ENCODE measurements around the gene ADPRHL1. TPM values are rescaled to one million over a fixed set of nuclear protein-coding genes. Genes with fewer than 3 reads are reported as not detected.

ADPRHL1 gene
- total RNA-seq, 2 donors from 2014 or later, result 0.21 to 0.94 TPM

- H3K4me3 Mint-ChIP-seq, result no peak overlapping the region
- DNase-seq, result no peak
- no peaks in the 10 kb centered on the region for H3K4me1 Mint-ChIP-seq
These were observed 22.7 kb downstream of the ADPRHL1 start for GRCh38 chr13:113430378-113431110.

GRCh38 chr13:113429608-113429985 lies 23.7 kb downstream of the ADPRHL1 start:
- no peaks in the 10 kb centered on the region for H3K9me3 ChIP-seq (ENCODE audit: control insufficient read depth, low read length, poor library complexity, severe bottlenecking)
- Mint-ChIP-seq H3K27ac (no peak overlapping the region), H3K4me3 (no peak overlapping the region), H3K36me3 (ENCODE audit: low read depth) (peaks cover 2% of the 10 kb centered on the region), H3K27me3 (no peaks in the 10 kb centered on the region), H3K4me1 (no peaks in the 10 kb centered on the region)
- no peak for DNase-seq
- no peak for ATAC-seq

More at GRCh38 chr13:113430378-113431110, 22.7 kb downstream of the ADPRHL1 start:
- Mint-ChIP-seq H3K27ac (no peak overlapping the region), H3K27me3 (no peaks in the 10 kb centered on the region), H3K36me3 (ENCODE audit: low read depth) (peaks cover 2% of the 10 kb centered on the region)
- no peaks in the 10 kb centered on the region for H3K9me3 ChIP-seq (ENCODE audit: control insufficient read depth, low read length, poor library complexity, severe bottlenecking)
- ATAC-seq, result no peak

- no peak for ATAC-seq
- Mint-ChIP-seq H3K27me3 (no peaks in the 10 kb centered on the region), H3K4me3 (no peak overlapping the region), H3K27ac (no peak overlapping the region), H3K36me3 (ENCODE audit: low read depth) (peaks cover 2% of the 10 kb centered on the region), H3K4me1 (no peaks in the 10 kb centered on the region)
- DNase-seq, result no peak
- H3K9me3 ChIP-seq (ENCODE audit: control insufficient read depth, low read length, poor library complexity, severe bottlenecking), result no peaks in the 10 kb centered on the region
These were observed 24.2 kb downstream of the ADPRHL1 start for GRCh38 chr13:113428871-113429607.

GRCh38 chr13:113428469-113428865 lies 24.8 kb downstream of the ADPRHL1 start:
- no peak overlapping the region for H3K4me3 Mint-ChIP-seq
- H3K27ac Mint-ChIP-seq, result no peak overlapping the region
- H3K4me1 Mint-ChIP-seq, result no peaks in the 10 kb centered on the region
- no peaks in the 10 kb centered on the region for H3K27me3 Mint-ChIP-seq
- no peak for ATAC-seq
- no peak for DNase-seq
- H3K9me3 ChIP-seq (ENCODE audit: control insufficient read depth, low read length, poor library complexity, severe bottlenecking), result no peaks in the 10 kb centered on the region
- peaks cover 2% of the 10 kb centered on the region for H3K36me3 Mint-ChIP-seq (ENCODE audit: low read depth)

GRCh38 chr13:113427562-113428468 lies 25.5 kb downstream of the ADPRHL1 start:
- no peak for DNase-seq
- H3K27ac Mint-ChIP-seq, result no peak overlapping the region

GRCh38 chr13:113426591-113426986 lies 26.7 kb downstream of the ADPRHL1 start:
- Mint-ChIP-seq H3K4me1 (no peaks in the 10 kb centered on the region), H3K27me3 (no peaks in the 10 kb centered on the region), H3K4me3 (no peak overlapping the region), H3K27ac (peak overlapping the region; percentile 49), H3K36me3 (ENCODE audit: low read depth) (peaks cover 2% of the 10 kb centered on the region)
- no peak for ATAC-seq
- DNase-seq, result no peak
- no peaks in the 10 kb centered on the region for H3K9me3 ChIP-seq (ENCODE audit: control insufficient read depth, low read length, poor library complexity, severe bottlenecking)

More at GRCh38 chr13:113427562-113428468, 25.5 kb downstream of the ADPRHL1 start:
- Mint-ChIP-seq H3K36me3 (ENCODE audit: low read depth) (peaks cover 2% of the 10 kb centered on the region), H3K27me3 (no peaks in the 10 kb centered on the region), H3K4me3 (no peak overlapping the region), H3K4me1 (no peaks in the 10 kb centered on the region)
- no peak for ATAC-seq
- no peaks in the 10 kb centered on the region for H3K9me3 ChIP-seq (ENCODE audit: control insufficient read depth, low read length, poor library complexity, severe bottlenecking)

- H3K36me3 Mint-ChIP-seq (ENCODE audit: low read depth), result peaks cover 2% of the 10 kb centered on the region
- H3K4me3 Mint-ChIP-seq, result no peak overlapping the region
- no peaks in the 10 kb centered on the region for H3K9me3 ChIP-seq (ENCODE audit: control insufficient read depth, low read length, poor library complexity, severe bottlenecking)
- no peak overlapping the region for H3K27ac Mint-ChIP-seq
- DNase-seq (no peak), ATAC-seq (no peak)
- no peaks in the 10 kb centered on the region for H3K4me1 Mint-ChIP-seq
- no peaks in the 10 kb centered on the region for H3K27me3 Mint-ChIP-seq
These were observed 27.2 kb downstream of the ADPRHL1 start for GRCh38 chr13:113425941-113426590.

- no peak for DNase-seq
- Mint-ChIP-seq H3K4me3 (no peak overlapping the region), H3K4me1 (peaks cover 2% of the 10 kb centered on the region), H3K27ac (no peak overlapping the region), H3K36me3 (ENCODE audit: low read depth) (no peaks in the 10 kb centered on the region), H3K27me3 (peaks cover 6% of the 10 kb centered on the region)
- ATAC-seq, result no peak
- H3K9me3 ChIP-seq (ENCODE audit: control insufficient read depth, low read length, poor library complexity, severe bottlenecking), result no peaks in the 10 kb centered on the region
These were observed 29.6 kb downstream of the ADPRHL1 start for GRCh38 chr13:113423520-113424163.

GRCh38 chr13:113422807-113423519 lies 30.3 kb downstream of the ADPRHL1 start:
- ATAC-seq, result no peak
- no peaks in the 10 kb centered on the region for H3K9me3 ChIP-seq (ENCODE audit: control insufficient read depth, low read length, poor library complexity, severe bottlenecking)
- Mint-ChIP-seq H3K36me3 (ENCODE audit: low read depth) (no peaks in the 10 kb centered on the region), H3K27me3 (peaks cover 6% of the 10 kb centered on the region), H3K27ac (no peak overlapping the region), H3K4me1 (peaks cover 2% of the 10 kb centered on the region), H3K4me3 (no peak overlapping the region)
- no peak for DNase-seq

- H3K27me3 Mint-ChIP-seq, result peaks cover 10% of the 10 kb centered on the region
- no peak overlapping the region for H3K4me3 Mint-ChIP-seq
- DNase-seq (no peak), ATAC-seq (no peak)
- no peak overlapping the region for H3K27ac Mint-ChIP-seq
- H3K4me1 Mint-ChIP-seq, result peaks cover 2% of the 10 kb centered on the region
- H3K9me3 ChIP-seq (ENCODE audit: control insufficient read depth, low read length, poor library complexity, severe bottlenecking), result no peaks in the 10 kb centered on the region
- no peaks in the 10 kb centered on the region for H3K36me3 Mint-ChIP-seq (ENCODE audit: low read depth)
These were observed 31.5 kb downstream of the ADPRHL1 start for GRCh38 chr13:113421673-113422270.

GRCh38 chr13:113420833-113421600 lies 32.3 kb downstream of the ADPRHL1 start:
- no peaks in the 10 kb centered on the region for H3K36me3 Mint-ChIP-seq (ENCODE audit: low read depth)
- ATAC-seq, result no peak
- no peaks in the 10 kb centered on the region for H3K9me3 ChIP-seq (ENCODE audit: control insufficient read depth, low read length, poor library complexity, severe bottlenecking)
- peaks cover 17% of the 10 kb centered on the region for H3K27me3 Mint-ChIP-seq
- no peak for DNase-seq
- peaks cover 2% of the 10 kb centered on the region for H3K4me1 Mint-ChIP-seq
- H3K4me3 Mint-ChIP-seq, result no peak overlapping the region
- H3K27ac Mint-ChIP-seq, result no peak overlapping the region
